GM21423 (cell line): ENCODE data around the gene ADCY6.
A peak's percentile ranks its signal among the peaks of the same experiment; 100 is the strongest.

Source experiments
- ATAC-seq: cut with Tn5 transposase; IDR thresholded peaks from one replicate; pipeline ENCODE4 v1.9.1; 2021; ENCODE audit warnings: mild to moderate bottlenecking, moderate library complexity; ENCODE audit not compliant: unreplicated experiment

ADCY6 gene

GRCh38 chr12:48788854-48789775 is at the start of gene ADCY6:
ADCY6 (minus strand) TSS chr12:48789089; CDS start chr12:48783434, 5,655 bp downstream.
- peak; percentile 64 for ATAC-seq

GRCh38 chr12:48838048-48838447 is 49.2 kb upstream of the ADCY6 start:
- ATAC-seq: no peak

- ATAC-seq: no peak
Measured at GRCh38 chr12:48832321-48833060, 43.6 kb upstream of the ADCY6 start.

- ATAC-seq: no peak
Measured at GRCh38 chr12:48831257-48831656, 42.4 kb upstream of the ADCY6 start.

- ATAC-seq: no peak
Measured at GRCh38 chr12:48828841-48829575, 40.1 kb upstream of the ADCY6 start.

- no peak for ATAC-seq
Measured at GRCh38 chr12:48828293-48828692, 39.4 kb upstream of the ADCY6 start.

GRCh38 chr12:48827513-48828096 is 38.7 kb upstream of the ADCY6 start:
- ATAC-seq: no peak

GRCh38 chr12:48827026-48827425 is 38.1 kb upstream of the ADCY6 start:
- ATAC-seq: no peak

GRCh38 chr12:48826209-48826855 is 37.4 kb upstream of the ADCY6 start:
- ATAC-seq: no peak

GRCh38 chr12:48824905-48825304 is 36.0 kb upstream of the ADCY6 start:
- no peak for ATAC-seq

GRCh38 chr12:48824112-48824511 is 35.2 kb upstream of the ADCY6 start:
- ATAC-seq: no peak

GRCh38 chr12:48823281-48823680 is 34.4 kb upstream of the ADCY6 start:
- ATAC-seq: no peak

GRCh38 chr12:48822711-48823110 is 33.8 kb upstream of the ADCY6 start:
- ATAC-seq: no peak

GRCh38 chr12:48822139-48822538 is 33.2 kb upstream of the ADCY6 start:
- no peak for ATAC-seq

- no peak for ATAC-seq
Measured at GRCh38 chr12:48819986-48820725, 31.3 kb upstream of the ADCY6 start.

GRCh38 chr12:48818831-48819590 is 30.1 kb upstream of the ADCY6 start:
- ATAC-seq: no peak

GRCh38 chr12:48817873-48818830 is 29.3 kb upstream of the ADCY6 start, which contains the start of gene CACNB3:
CACNB3 (plus strand) TSS chr12:48818496; CDS start chr12:48818930, 434 bp downstream.
- ATAC-seq: peak; percentile 34
